MM.1S (cell line): ENCODE measurements around the gene RAB11A.
"Not testable (repeated sequence)": the region's sequence is repeated elsewhere in the genome, so short reads cannot be mapped to it uniquely, and the experiment has no call there.

Experiments used
- DNase-seq: peaks from one replicate; pipeline ENCODE4 v3.0.0-alpha.2; 2015
- H2AFZ ChIP-seq: fragments of 300-600 bp; sonication (generic); 2 replicates; pipeline ENCODE4 v1.6.0; 2016; ENCODE audit warnings: antibody characterized with exemption, low read length
- H3F3A ChIP-seq: fragments of 300-600 bp; sonication (generic); 2 replicates; pipeline ENCODE4 v1.6.1; 2016; ENCODE audit warnings: mild to moderate bottlenecking, antibody characterized with exemption, low read length, moderate library complexity, mixed read lengths; ENCODE audit not compliant: insufficient read depth
- H3K27ac ChIP-seq: fragments of 300-600 bp; sonication (generic); 2 replicates; pipeline ENCODE4 v1.5.1; 2016; ENCODE audit warnings: mild to moderate bottlenecking, low read length
- H3K27me3 ChIP-seq: fragments of 300-600 bp; sonication (generic); replicated peaks from 2 replicates; pipeline ENCODE4 v1.6.0; 2016; ENCODE audit warnings: low read length; ENCODE audit not compliant: insufficient read depth
- H3K36me3 ChIP-seq: fragments of 300-600 bp; sonication (generic); replicated peaks from 2 replicates; pipeline ENCODE4 v1.6.1; 2016; ENCODE audit warnings: mild to moderate bottlenecking, low read length, mixed read lengths; ENCODE audit not compliant: insufficient read depth
- H3K4me1 ChIP-seq: fragments of 300-600 bp; sonication (generic); 2 replicates; pipeline ENCODE4 v1.6.1; 2016; ENCODE audit warnings: low read length, mixed read lengths
- H3K4me2 ChIP-seq: fragments of 300-600 bp; sonication (generic); 2 replicates; pipeline ENCODE4 v1.6.0; 2016; ENCODE audit warnings: low read depth, low read length
- H3K4me3 ChIP-seq: fragments of 300-600 bp; sonication (generic); 2 replicates; pipeline ENCODE4 v1.5.1; 2016; ENCODE audit warnings: low read length, mixed read lengths
- H3K79me2 ChIP-seq: fragments of 300-600 bp; sonication (generic); 2 replicates; pipeline ENCODE4 v1.6.1; 2016; ENCODE audit warnings: mixed run types, low read length, mixed read lengths
- H3K9ac ChIP-seq: fragments of 300-600 bp; sonication (generic); 2 replicates; pipeline ENCODE4 v1.6.1; 2016; ENCODE audit warnings: low read length, mixed read lengths
- H3K9me2 ChIP-seq: fragments of 300-600 bp; sonication (generic); replicated peaks from 2 replicates; pipeline ENCODE4 v1.6.1; 2016; ENCODE audit warnings: mild to moderate bottlenecking, low read length, mixed read lengths; ENCODE audit not compliant: insufficient read depth
- H3K9me3 ChIP-seq: fragments of 300-600 bp; sonication (generic); replicated peaks from 2 replicates; pipeline ENCODE4 v1.6.1; 2016; ENCODE audit warnings: mild to moderate bottlenecking, low read length, mixed read lengths; ENCODE audit not compliant: insufficient read depth
- H4K20me1 ChIP-seq: fragments of 300-600 bp; sonication (generic); 2 replicates; pipeline ENCODE4 v1.6.1; 2016; ENCODE audit warnings: mild to moderate bottlenecking, low read length, moderate library complexity, mixed read lengths; ENCODE audit not compliant: insufficient read depth
- CTCF ChIP-seq: fragments of 300-600 bp; sonication (generic); IDR thresholded peaks from 2 replicates; pipeline ENCODE4 v1.5.1; 2016; ENCODE audit warnings: antibody characterized with exemption, low read length, mixed read lengths
- EZH2 ChIP-seq: fragments of 300-600 bp; sonication (generic); optimal IDR thresholded peaks from 2 replicates; pipeline ENCODE3; 2017; ENCODE audit warnings: low read depth, mild to moderate bottlenecking, antibody characterized with exemption, low read length, mixed read lengths
- EZH2phosphoT487 ChIP-seq: fragments of 300-600 bp; sonication (generic); IDR thresholded peaks from 2 replicates; pipeline ENCODE4 v1.6.1; 2018; ENCODE audit warnings: antibody characterized with exemption, low read length

RAB11A gene

GRCh38 chr15:65869954-65870871 lies 922 bp downstream of the RAB11A start:
- no peaks in the 10 kb centered on the region for H3K27me3 ChIP-seq
- H3K4me3 ChIP-seq = peak overlapping the region; percentile 99
- no peaks in the 10 kb centered on the region for H3K9me2 ChIP-seq
- peaks cover 56% of the 10 kb centered on the region for H3K79me2 ChIP-seq
- DNase-seq = no peak
- peak overlapping the region; percentile 68; the same call in 1 of the 2 replicates for H3K27ac ChIP-seq
- peak overlapping the region; percentile 81 for H3K4me2 ChIP-seq
- H2AFZ ChIP-seq = peak overlapping the region; percentile 90
- peak overlapping the region; percentile 85 for H3K9ac ChIP-seq
- H3K36me3 ChIP-seq = no peaks in the 10 kb centered on the region
- H3F3A ChIP-seq = 0 out of 2 replicates have a peak, but pooled peaks cover 4% of the 10 kb centered on the region
- H3K4me1 ChIP-seq = peaks cover 4% of the 10 kb centered on the region; the same call in 1 of the 2 replicates
- no peaks in the 10 kb centered on the region for H3K9me3 ChIP-seq
- H4K20me1 ChIP-seq = peaks cover 3% of the 10 kb centered on the region; the same call in 1 of the 2 replicates
- no peak for TF ChIP-seq CTCF
- TF ChIP-seq EZH2phosphoT487 = no peak
- TF ChIP-seq EZH2 = no peak

GRCh38 chr15:65870889-65871533 lies 1.7 kb downstream of the RAB11A start:
- Histone ChIP-seq H3K4me3 (peak overlapping the region; percentile 99), H3K36me3 (no peaks in the 10 kb centered on the region), H3K79me2 (peaks cover 64% of the 10 kb centered on the region), H3K9me2 (no peaks in the 10 kb centered on the region), H3K9me3 (no peaks in the 10 kb centered on the region), H3K4me2 (peak overlapping the region; percentile 81), H3K4me1 (peaks cover 4% of the 10 kb centered on the region; the same call in 1 of the 2 replicates), H2AFZ (peak overlapping the region; percentile 90; the same call in 1 of the 2 replicates), H3K27me3 (no peaks in the 10 kb centered on the region), H3F3A (0 out of 2 replicates have a peak, but pooled peaks cover 4% of the 10 kb centered on the region), H3K9ac (peak overlapping the region; percentile 85; the same call in 1 of the 2 replicates), H3K27ac (0 out of 2 replicates have a peak overlapping the region, but pooled peaks have one; percentile 2), H4K20me1 (peaks cover 6% of the 10 kb centered on the region; the same call in 1 of the 2 replicates)
- no peak for DNase-seq
- TF ChIP-seq CTCF (no peak), EZH2phosphoT487 (no peak), EZH2 (no peak)

- H3K9me3 ChIP-seq, H3K9ac ChIP-seq, H3K4me1 ChIP-seq, H3K9me2 ChIP-seq, H4K20me1 ChIP-seq, H3K4me2 ChIP-seq, H3K36me3 ChIP-seq, H2AFZ ChIP-seq, H3K4me3 ChIP-seq, H3K27me3 ChIP-seq, H3K27ac ChIP-seq, H3F3A ChIP-seq, DNase-seq: not testable (repeated sequence)
- peaks cover 70% of the 10 kb centered on the region for H3K79me2 ChIP-seq
Observed at GRCh38 chr15:65871886-65872285, 2.6 kb downstream of the RAB11A start.

GRCh38 chr15:65872596-65872995 lies 3.3 kb downstream of the RAB11A start:
- H3K9me2 ChIP-seq, H3K27me3 ChIP-seq, H3K9me3 ChIP-seq, H3K4me2 ChIP-seq, H3K4me3 ChIP-seq, H3F3A ChIP-seq, H2AFZ ChIP-seq, H3K27ac ChIP-seq, H3K9ac ChIP-seq, H4K20me1 ChIP-seq, H3K4me1 ChIP-seq, DNase-seq, H3K36me3 ChIP-seq: not testable (repeated sequence)
- peaks cover 73% of the 10 kb centered on the region for H3K79me2 ChIP-seq
